ENCODE data around the gene ZNF555.

DNA sequence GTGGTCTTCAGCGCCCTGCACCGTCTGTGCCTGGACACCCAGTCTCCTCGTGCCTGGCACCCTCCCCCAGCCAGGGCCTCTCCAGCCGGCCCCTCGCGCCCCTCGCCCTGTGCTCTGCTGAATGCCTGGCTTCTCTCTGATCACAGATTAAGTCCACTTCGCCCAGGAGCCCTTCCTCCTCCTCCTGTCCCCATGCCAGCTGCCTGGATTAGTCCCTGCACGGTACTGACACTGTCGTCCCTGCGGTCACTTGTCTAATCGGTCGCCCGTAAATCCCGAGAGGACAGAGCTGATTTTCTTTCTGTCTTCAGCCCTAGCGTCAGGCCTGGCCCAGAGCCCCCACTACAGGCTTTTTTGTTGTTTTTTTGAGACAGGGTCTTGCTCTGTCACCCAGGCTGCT, 49.4 kb upstream of the ZNF555 start:
- TF ChIP-seq POLR2A (IDR thresholded peaks at IDR 0.05): no peak
- TF ChIP-seq, protein P1, sequence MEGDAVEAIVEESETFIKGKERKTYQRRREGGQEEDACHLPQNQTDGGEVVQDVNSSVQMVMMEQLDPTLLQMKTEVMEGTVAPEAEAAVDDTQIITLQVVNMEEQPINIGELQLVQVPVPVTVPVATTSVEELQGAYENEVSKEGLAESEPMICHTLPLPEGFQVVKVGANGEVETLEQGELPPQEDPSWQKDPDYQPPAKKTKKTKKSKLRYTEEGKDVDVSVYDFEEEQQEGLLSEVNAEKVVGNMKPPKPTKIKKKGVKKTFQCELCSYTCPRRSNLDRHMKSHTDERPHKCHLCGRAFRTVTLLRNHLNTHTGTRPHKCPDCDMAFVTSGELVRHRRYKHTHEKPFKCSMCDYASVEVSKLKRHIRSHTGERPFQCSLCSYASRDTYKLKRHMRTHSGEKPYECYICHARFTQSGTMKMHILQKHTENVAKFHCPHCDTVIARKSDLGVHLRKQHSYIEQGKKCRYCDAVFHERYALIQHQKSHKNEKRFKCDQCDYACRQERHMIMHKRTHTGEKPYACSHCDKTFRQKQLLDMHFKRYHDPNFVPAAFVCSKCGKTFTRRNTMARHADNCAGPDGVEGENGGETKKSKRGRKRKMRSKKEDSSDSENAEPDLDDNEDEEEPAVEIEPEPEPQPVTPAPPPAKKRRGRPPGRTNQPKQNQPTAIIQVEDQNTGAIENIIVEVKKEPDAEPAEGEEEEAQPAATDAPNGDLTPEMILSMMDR (IDR thresholded peaks at IDR 0.05): no peak

Measured in ovary (tissue), 3 donors.